ENCODE measurements around the gene BCL3. TPM values are rescaled to one million over a fixed set of nuclear protein-coding genes. Genes with fewer than 3 reads are reported as not detected.

Gene BCL3
- total RNA-seq, 6 experiments from 2014 or later = 24.1 to 95.6 (median 31.3) TPM

DNA sequence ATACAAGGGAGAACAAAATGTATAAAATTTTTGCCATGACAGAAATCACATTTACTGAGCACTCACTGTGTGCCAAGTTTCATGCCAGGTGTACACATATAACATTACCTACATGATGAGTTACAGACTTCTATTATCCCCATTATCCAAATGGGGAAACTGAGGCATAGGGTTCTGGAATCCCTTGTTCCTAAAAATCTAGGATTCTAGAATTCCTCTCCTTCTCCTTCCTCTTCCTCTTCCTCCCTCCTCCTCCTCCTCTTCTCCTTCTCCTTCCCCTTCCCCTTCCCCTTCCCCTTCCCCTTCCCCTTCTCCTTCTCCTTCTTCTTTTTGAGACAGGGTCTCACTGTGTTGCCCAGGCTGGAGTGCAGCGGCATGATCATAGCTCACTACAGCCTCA lies 14.2 kb upstream of the BCL3 start:
- H3K4me3 ChIP-seq = no peak overlapping the region
- H3K4me1 ChIP-seq = peaks cover 0 to 34% (median 16%) of the 10 kb centered on the region in 4 donors
- ATAC-seq = no peak
- H3K9me3 ChIP-seq = no peaks in the 10 kb centered on the region
- DNase-seq = no peak
- WGBS (ENCODE audit: insufficient coverage, low coverage, low lambda C conversion rate, missing lambda C conversion rate) = 40% methylated on average over 1 of the region's 1 CpG
- H3K27me3 ChIP-seq = no peaks in the 10 kb centered on the region
- TF ChIP-seq, protein P1, sequence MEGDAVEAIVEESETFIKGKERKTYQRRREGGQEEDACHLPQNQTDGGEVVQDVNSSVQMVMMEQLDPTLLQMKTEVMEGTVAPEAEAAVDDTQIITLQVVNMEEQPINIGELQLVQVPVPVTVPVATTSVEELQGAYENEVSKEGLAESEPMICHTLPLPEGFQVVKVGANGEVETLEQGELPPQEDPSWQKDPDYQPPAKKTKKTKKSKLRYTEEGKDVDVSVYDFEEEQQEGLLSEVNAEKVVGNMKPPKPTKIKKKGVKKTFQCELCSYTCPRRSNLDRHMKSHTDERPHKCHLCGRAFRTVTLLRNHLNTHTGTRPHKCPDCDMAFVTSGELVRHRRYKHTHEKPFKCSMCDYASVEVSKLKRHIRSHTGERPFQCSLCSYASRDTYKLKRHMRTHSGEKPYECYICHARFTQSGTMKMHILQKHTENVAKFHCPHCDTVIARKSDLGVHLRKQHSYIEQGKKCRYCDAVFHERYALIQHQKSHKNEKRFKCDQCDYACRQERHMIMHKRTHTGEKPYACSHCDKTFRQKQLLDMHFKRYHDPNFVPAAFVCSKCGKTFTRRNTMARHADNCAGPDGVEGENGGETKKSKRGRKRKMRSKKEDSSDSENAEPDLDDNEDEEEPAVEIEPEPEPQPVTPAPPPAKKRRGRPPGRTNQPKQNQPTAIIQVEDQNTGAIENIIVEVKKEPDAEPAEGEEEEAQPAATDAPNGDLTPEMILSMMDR (IDR thresholded peaks at IDR 0.05) = no peak
- no peak for TF ChIP-seq POLR2A (IDR thresholded peaks at IDR 0.05)
- H3K36me3 ChIP-seq = no peaks in the 10 kb centered on the region
- intact Hi-C loops (cut with DNase I) = no loop called here
- H3K27ac ChIP-seq = no peak overlapping the region

DNA sequence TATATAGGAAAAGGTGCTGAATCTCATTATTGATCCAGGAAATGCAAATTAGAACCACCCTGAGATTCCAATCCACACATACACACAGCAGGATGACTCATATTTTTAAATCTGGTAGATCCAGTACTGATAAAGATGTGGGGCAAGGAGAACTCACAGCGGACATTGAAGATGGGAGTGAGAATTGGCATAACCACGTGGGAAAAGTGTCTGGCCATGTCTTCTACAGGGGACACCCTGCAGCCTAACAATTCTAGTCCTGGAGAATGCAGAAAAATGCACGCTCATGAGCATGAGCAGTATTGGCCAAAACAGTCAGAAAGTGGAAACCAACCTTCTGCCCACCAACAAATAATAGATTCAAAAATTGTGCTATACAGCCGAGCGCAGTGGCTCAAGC lies 13.5 kb upstream of the BCL3 start:
- no peak overlapping the region for H3K27ac ChIP-seq
- H3K4me3 ChIP-seq = no peak overlapping the region
- no peak for DNase-seq
- 82% methylated on average over 5 of the region's 5 CpGs for WGBS (ENCODE audit: insufficient coverage, low coverage, low lambda C conversion rate, missing lambda C conversion rate)
- H3K27me3 ChIP-seq = no peaks in the 10 kb centered on the region
- no peak for ATAC-seq
- no peak for TF ChIP-seq POLR2A (IDR thresholded peaks at IDR 0.05)
- TF ChIP-seq, protein P1 (IDR thresholded peaks at IDR 0.05) = no peak
- intact Hi-C loops (cut with DNase I) = no loop called here
- H3K4me1 ChIP-seq = peaks cover 0 to 41% (median 20%) of the 10 kb centered on the region in 4 donors
- no peaks in the 10 kb centered on the region for H3K9me3 ChIP-seq
- no peaks in the 10 kb centered on the region for H3K36me3 ChIP-seq

DNA sequence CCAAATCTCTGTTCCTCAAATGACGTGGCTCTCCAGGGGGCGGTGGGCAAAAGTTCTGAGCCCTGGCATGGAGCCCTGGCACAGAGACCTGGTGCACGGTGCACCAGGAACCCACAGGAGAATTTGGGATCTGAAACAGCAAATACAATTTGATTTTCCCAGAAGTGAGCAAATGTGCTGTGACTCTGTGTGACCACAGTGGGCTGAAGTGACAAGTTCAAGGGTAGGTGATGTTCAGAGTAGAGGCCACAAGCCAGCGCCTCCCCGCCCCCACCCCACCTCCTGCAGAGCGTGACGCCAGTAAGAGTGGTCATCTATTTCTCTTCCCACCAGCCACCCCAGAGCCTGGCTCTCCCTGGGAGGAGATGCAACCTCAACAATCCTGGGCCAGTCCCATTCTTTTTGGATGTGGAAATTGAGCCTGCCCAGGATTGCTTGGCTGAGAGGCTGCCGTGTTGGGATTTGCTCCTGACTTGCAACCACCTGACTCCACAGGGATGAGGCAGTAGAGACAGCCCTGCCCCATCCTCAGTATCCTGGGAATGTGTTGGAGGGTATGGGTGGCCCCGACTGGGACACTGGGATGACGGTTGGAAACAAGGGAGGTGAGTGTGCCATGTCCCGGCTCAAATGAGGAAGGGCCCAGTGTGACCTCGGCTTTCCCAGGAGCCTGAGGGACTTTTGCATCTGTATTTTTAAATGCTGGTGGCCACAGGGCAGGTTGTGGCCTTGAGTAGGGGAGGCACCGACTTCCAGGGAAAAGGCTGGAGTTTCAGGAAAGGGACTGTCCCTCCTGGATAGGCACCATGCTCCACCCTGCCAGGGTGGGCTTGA lies 11.1 kb upstream of the BCL3 start:
- peak; percentile 77 to 83 (median 82) for DNase-seq
- peak overlapping the region; percentile 39 to 49 (median 49) for H3K4me3 ChIP-seq

DNA sequence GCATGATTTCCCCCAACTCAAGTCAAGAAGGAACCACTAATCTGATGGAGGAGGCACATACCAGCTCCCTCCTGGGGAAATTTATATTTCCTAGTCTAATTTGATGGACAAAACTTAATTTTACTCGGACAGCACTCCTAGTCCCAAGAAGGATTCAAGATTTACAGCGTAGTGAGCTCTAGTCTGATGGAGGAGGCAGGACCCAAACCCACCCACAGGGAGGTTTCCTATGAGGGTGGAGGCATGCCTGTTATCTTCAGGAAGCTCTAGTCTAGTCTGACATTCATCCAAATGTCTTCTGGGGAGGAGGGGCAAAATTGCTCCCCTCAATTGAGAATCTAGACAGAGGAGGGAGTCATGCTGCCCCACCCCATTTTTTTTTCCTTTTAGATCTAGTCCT lies 10.4 kb upstream of the BCL3 start:
- intact Hi-C loops (cut with DNase I) = no loop called here

More for the DNA sequence above, 11.1 kb upstream of the BCL3 start:
- ATAC-seq = peak; percentile 42 to 59 (median 48)
- H3K9me3 ChIP-seq = no peaks in the 10 kb centered on the region
- TF ChIP-seq POLR2A (IDR thresholded peaks at IDR 0.05) = peak; percentile 86
- TF ChIP-seq, protein P1 (IDR thresholded peaks at IDR 0.05) = no peak
- no peaks in the 10 kb centered on the region for H3K36me3 ChIP-seq
- peaks cover 0 to 64% (median 32%) of the 10 kb centered on the region in 4 donors for H3K4me1 ChIP-seq
- intact Hi-C loops (cut with DNase I) = no loop called here
- H3K27ac ChIP-seq = peak overlapping the region; percentile 75 to 92 (median 85)
- H3K27me3 ChIP-seq = no peaks in the 10 kb centered on the region
- WGBS (ENCODE audit: insufficient coverage, low coverage, low lambda C conversion rate, missing lambda C conversion rate) = 19% methylated on average over 9 of the region's 13 CpGs

More for the DNA sequence above, 10.4 kb upstream of the BCL3 start:
- DNase-seq (no peak), ATAC-seq (no peak)
- 0% methylated on average over 1 of the region's 2 CpGs for WGBS (ENCODE audit: insufficient coverage, low coverage, low lambda C conversion rate, missing lambda C conversion rate)
- Histone ChIP-seq H3K9me3 (no peaks in the 10 kb centered on the region), H3K36me3 (no peaks in the 10 kb centered on the region), H3K27me3 (no peaks in the 10 kb centered on the region), H3K4me3 (peak overlapping the region; percentile 39 to 49 (median 49)), H3K4me1 (peaks cover 0 to 71% (median 37%) of the 10 kb centered on the region in 4 donors), H3K27ac (peak overlapping the region; percentile 75 to 92 (median 85))
- no peak for TF ChIP-seq POLR2A (IDR thresholded peaks at IDR 0.05)
- TF ChIP-seq, protein P1 (IDR thresholded peaks at IDR 0.05) = no peak
